Amniotic stem cell (primary cell): ENCODE data around the gene TEKT5.
"Not testable (repeated sequence)": the region's sequence is repeated elsewhere in the genome, so short reads cannot be mapped to it uniquely, and the experiment has no call there.

Experiments
- DNase-seq: peaks from one replicate; lab custom pipeline; 2025; lab: John Stamatoyannopoulos, UW

The TEKT5 gene

GRCh38 chr16:10694830-10695229, at the start of gene TEKT5:
Gene TEKT5, minus strand, starts transcription at chr16:10694930. Its CDS starts 57 bp downstream, at chr16:10694873.
- DNase-seq: no peak

DNA sequence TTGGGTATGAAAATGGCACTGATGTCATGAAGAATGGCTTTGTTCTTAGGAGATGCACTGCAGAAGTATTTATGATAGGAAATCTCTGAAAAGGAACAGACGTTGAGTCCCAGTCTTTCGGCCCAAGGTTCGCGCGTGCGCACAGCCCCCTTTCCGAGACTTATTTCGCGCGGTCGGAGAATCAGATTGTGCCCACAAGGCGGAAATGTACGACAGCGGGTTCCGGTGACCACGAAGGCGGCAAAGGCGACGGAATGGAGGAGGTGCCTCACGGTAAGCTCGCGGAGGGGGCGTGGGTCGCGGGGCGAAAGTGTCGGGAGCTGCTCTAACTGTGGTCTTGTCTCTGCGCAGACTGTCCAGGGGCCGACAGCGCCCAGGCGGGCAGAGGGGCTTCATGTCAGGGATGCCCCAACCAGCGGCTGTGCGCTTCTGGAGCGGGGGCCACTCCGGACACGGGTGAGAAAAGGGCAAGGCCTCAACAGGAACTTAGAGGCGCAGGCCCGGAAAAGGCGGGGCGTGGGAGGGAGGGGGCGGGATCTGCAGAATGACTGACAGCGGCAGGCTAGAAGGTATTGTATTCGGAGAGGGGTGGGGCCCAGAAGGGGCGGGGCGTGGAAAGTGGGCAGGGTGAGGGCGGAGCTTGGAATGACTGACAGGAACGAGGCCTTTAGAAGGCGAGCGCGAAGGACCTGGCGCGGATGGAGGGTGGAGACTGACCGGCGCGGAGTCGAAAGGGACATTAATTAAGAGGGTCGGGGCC, 49.1 kb upstream of the TEKT5 start, which contains the start of gene NUBP1:
TSS of gene NUBP1 (plus strand) at position 233 of the 760 bp plus-strand sequence. CDS start at position 255, 22 bp downstream.
- peak; percentile 93 for DNase-seq

DNA sequence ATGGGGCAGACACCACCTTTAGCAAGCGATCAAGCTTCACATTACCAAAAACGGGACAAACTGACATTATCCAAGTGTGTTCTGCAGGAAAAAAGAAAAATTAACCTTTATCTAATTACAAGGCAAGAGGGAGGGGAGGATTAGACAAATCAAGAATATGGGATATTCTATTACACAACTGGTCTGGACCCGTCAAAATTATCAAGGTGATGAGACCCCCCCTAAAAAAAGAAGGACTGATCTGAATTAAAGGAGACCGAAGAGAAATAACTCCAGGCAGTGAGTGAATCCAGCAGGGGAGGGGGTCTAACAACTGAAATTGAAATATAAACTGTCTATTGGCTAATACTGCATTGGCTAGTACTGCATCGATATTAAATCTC, 48.5 kb upstream of the TEKT5 start:
- no peak for DNase-seq

DNA sequence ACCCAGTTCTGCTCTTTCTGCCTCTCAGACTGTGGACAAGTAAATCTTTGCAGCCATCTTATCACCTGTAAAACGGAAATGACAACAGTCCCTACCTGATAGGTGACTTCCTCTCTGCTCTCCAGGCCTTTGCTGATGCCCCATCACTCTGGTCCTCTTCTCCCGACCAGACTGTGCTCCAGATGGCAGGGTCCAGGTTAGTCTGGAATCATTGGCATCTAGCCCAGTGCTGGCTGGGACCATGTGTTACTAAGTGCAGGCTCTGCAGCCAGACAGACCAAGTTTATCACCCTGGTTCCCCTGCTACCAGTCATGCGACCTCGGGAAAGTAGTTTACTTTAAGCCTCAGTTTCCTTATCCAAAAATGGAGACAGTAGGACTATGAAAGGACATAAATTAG, 47.1 kb upstream of the TEKT5 start:
- DNase-seq: no peak

DNA sequence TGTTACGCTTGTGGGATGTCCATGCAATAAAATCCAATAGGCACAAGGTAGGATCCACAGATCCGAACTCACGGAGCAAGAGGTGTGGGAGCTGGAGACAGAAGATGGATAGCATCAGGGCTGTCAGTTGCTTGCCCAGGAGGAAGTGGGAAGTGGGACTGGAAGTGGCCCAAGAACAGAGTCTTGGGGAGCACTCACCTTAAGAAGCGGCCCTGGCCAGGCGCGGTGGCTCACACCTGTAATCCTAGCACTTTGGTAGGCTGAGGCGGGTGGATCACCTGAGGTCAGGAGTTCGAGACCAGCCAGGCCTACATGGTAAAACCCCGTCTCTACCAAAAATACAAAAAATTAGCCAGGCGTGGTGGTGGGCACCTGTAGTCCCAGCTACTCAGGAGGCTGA, 46.5 kb upstream of the TEKT5 start:
- DNase-seq: not testable (repeated sequence)

DNA sequence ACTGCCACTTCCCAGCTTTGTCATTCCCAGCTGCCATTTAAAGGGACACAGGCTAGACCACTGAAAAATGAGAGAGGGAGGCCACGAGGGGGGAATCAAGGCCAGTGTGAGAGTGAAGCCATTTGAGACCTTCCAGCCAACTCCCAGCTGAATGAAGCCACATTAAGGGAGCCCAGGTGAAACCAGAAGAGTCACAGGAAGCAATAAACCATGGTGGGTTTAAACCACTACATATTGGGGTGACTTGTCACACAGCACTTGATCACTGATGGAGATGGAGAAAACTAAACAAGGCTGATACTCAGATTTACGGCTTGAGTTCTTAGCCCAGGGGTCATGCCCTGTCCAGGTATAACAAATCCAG, 46.1 kb upstream of the TEKT5 start:
- no peak for DNase-seq

DNA sequence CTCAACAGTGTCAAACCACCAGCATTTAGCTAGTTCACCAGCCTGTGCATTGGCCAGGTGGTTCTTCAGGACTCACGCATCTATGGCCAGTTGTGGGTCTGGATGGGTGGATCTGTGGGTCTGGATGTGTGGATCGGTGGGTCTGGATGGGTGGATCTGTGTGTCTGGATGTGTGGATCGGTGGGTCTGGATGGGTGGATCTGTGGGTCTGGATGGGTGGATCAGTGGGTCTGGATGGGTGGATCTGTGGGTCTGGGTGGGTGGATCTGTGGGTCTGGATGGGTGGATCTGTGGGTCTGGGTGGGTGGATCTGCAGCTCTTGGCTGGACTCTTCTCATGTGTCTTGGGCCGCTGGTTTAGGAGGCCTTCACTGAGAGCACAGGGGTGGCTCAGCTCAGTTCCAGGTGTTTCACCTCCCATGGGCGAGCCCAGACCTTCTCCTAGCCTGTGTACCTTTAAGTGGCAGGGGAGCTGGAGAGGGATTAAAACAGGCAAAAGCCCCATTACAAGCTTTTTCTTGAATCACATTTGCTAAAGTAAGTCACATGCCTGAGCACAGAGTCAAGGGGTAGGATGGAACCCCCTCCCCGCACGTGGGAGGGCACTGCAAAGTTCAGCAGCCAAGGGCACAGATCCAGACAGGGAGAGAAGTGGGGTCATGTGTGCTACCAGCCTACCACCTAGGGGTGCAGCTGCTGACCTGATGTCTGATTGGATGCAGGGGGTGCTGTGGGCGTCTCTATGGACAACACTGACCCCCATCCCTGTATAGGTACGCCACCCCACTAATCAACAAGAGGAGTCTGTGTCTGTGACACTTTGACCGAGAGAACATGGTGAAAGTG, 45.5 kb upstream of the TEKT5 start:
- no peak for DNase-seq

DNA sequence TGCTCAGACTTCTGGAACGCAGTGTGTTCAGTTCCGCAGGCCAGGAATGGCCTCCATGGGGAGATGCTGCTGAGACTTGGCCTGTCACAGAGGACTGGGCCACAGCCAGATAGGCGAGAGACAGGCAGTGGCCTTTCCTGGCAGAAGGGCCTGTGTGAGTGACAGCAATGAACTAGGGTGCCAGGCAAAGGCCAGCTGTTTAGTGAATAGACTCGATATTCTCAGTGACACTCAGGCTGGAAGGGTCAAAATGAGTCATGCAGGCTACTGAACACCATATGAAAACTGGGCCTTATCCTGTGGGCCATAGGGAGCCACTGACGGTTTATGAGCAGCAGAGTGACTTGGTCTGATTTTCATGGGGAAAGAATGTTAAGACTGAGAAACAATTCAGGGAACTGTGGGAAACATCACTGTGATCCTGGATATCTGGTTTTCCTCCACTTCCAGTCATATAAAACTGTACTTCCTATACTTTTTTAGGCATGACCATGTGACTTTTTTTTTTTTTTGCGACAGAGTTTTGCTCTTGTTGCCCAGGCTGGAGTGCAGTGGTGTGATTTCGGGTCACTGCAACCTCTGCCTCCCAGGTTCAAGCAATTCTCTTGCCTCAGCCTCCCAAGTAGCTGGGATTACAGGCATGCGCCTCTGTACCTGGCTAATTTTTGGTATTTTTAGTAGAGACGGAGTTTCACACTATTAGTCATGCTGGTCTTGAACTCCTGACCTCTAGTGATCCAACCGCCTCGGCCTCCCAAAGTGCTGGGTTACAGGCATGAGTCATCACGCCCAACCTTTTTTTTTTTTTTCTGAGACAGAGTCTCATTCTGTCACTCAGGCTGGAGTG, 43.7 kb upstream of the TEKT5 start:
- DNase-seq: peak; percentile 10

DNA sequence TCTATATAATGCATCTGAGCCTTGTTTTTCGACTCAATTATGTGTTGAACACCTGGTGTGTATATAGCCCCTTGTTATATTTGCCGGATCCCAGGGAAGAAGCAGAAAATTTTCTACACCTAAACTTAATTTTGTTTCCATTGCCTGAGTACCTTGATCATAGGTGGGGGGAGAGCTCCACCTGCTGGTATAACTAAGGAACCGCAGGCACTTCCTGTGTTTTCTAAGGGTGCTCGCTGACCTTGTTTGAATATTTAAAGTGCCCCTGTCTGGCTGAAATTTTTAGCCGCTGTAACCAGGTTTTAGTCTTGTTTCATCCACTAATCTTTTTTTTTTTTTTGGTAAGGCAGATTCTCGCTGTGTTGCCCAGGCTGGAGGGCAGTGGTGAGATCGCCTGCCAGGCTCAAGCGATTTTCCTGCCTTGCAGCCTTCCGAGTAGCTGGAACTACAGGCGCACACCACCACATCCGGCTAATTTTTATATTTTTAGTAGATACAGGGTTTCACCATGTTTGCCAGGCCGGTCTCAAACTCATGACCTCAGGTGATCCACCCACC, 42.4 kb upstream of the TEKT5 start:
- peak; percentile 9 for DNase-seq

DNA sequence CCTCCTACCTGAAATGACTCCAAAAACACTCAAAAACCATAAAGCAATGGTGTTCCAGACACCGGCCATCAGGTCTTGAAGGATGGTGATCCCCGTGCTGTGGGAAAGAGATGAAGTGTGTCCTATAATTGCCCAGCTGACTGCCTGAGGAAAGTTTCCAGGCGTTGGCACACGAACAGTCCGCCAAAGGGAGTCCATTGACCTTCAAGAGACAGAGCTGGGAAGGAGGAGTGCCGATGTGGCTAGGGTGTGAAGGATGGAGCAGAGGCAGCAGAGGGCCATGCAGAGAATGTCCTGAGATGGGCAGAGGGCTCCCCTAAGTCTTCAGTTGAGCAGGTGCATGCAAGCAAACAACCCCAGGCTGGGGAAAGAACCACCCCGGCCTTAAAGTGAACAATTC, 37.1 kb upstream of the TEKT5 start:
- no peak for DNase-seq

DNA sequence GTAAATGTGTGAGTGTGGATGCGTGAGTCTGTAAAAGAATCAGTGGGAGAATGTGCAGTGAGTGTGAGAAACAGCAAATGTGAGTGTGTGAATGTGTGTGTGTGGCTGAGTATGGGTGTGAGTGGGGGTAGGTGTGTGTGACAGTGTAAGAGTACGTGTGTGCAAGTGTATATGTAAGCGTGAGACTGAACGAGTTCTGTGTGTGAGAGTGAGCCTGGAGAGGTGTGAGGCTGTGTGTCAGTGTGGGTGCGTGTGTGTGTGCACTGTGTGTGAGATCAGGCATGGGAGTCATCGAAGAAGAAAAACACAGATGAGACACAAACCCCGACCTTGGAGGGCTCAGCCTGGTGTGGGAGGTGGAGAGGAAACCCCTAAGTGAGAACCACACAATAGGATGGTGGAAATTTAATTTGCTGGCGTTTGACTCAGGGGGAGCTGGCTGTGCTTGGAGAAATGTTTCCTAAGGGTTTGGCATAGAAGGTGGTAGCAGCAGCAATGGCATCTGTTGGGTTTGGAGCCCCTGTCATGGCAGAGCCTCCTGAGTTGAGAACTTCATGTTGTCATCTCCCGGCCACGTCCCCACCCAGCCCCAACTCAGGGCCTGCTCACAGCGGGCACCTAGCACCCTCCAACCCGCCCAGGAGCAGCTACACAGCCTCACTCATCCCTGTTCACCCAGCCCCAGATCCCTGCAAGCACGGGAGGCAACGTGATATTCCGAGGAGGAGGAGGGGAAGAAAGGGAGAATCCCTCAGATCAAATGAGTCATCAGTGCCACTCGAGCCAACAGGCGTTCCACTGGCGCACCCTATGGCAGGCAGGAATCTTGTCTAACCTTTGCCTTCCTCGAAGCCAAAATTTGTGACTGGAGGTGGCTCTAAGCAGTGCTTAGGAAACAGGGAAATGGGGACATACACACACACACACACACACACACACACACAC, 34.6 kb upstream of the TEKT5 start:
- peak; percentile 9 for DNase-seq

DNA sequence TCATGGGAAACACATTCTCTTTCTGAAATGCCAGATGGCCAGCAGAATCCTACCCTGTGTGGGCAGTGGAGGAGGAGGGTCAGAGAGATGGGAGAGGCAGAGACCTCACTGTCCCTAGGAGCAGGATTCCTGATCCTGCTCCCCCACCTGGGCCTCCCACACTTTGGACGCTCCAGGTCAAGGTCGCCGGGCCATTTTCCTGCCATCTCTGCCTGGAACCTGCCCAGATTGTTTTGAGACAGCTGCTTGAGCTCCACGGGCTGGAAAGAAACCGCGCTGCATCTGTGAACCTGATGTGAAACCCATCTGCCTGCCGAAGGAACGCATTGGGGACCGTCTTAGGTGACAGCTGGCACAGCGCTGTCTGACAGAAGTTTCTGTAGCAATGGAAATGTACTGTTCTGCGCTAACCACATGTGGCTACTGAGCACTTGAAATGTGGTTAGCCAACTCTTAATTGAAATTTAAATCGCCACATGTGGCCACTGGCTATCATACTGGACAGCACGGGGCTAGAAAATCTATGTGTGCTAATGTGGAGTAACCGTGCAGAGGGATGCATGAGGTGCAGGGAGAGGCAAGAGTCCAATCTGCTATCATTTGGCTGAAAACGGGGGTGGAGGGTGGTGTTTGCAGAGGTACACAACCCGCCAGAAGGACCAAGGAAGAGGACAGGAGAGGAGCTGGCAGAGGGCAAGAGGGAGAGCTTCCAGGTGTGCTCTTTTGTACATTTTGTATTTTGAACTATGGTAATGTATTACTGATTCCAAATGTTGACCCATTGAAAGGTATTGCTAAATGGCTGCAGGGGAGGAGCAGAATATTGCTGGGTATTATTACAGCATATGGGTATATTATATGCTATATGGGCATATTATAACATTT, 33.5 kb upstream of the TEKT5 start:
- no peak for DNase-seq

DNA sequence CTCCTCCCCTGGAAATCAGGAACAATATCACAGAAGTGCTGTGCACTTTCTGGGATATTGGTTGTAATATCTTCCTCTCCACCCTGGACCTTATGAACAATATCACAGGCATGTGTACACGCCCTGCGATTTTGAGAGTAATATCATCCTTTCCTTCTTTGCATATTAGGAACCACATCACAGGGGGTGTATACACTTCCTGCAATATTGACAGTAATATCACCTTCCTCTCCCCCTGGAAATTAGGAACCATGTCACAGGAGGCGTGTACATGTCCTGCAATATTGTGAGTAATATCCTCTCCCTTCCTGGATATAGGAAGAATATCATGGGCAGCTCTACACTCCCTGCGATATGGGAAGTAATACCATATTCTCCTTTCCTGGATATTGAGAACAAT, 14.2 kb upstream of the TEKT5 start:
- no peak for DNase-seq

GRCh38 chr16:10699756-10700155, 5.0 kb upstream of the TEKT5 start:
- no peak for DNase-seq

DNA sequence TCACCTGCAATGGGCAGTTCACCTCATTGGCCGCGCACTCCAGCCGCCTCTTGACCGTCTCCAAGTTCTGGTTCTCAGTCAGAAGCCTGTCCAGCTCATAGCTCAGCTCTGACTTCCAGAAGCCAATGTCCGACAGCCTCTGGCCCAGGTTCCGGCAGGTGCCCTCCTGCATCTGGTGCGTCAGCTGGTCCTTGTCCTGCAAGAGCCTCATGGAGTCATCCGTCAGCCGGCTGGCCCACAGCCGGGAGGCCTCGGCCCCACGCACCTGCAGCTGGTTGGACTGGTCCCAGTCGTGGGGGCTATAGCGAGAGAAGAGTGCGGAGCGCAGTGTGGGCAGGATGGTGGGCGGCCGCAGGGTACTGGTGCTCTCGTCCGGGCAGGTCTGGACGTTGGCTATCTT, 424 bp downstream of the TEKT5 start:
- DNase-seq: no peak

DNA sequence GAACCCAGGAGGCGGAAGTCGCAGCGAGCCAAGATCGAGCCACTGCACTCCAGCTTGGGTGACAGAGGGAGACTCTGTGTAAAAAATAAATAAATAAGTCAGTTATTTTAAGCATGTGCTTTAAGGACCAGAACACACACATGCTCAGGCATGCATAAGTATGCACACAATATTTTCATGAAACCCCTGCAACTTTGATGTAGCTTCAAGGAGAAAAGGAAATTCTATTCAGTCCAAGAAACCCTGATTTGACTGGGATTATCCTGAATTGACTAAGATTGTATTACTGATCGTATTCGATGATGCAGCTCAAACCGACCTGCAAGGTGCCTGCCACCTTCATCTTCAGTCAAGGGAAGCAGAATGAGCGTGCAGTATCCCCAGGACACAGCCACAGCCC, 841 bp downstream of the TEKT5 start:
- DNase-seq: no peak

DNA sequence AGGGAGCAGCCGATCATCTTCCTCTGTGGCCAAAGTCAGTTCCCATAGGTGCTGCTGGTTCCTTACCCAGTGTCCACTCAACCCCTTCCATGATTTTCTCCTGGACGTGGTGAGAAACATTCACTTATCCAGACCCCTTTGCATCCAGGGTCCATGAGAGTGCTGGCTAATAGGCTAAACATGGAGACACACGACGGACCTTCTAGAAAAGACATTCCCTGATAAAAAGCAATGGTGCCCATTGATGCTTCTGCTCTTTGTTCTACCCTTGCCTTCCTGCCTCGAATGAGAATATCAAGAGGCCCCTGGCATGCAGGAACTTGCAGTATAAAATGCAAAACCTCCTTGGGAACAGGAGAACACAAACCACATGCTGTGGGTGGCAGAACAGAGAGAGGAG, 2.3 kb downstream of the TEKT5 start:
- DNase-seq: no peak

- DNase-seq: no peak
Measured at GRCh38 chr16:10688726-10689125, 6.0 kb downstream of the TEKT5 start.

DNA sequence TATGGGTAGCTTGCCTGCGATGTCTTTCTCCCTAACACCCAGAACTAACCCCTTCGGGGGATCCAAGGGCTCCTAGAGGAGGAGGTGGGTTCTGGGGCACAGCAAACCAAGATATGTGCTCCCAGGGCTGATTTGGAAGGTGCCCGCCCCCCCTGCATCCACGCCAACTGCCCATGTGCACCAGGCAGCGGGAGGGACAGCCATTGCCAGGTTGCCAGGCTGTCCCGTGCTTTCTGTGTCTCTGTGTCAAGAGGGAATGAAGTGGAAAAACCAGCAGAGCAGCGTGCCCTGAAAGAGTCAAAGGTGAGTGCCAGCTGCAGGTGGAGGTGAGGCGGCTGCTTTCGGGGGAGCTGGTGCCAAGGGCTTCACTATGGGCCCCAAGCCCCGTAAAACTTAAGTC, 6.4 kb downstream of the TEKT5 start:
- DNase-seq: no peak

DNA sequence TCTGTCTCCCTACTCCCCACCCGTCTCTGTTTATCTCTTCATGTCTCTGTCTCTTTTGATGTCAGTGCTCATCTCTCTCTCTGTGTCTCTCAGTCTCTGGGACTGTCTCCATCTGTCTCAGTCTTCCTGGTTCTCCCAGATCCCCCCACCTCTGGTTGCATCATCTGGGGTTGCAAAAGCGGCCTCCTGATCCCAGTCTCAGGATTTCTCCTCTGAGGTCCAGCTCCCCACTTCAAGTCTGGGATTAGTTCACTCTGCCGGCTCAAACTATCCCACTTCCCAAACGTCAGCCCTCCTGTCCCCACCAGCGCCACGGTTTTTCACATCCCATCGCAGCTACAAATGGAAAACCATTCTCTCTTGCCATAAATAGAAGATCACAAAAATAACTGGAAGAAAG, 9.0 kb downstream of the TEKT5 start:
- no peak for DNase-seq
